ENCODE results near the gene JSRP1.

JSRP1 gene

DNA sequence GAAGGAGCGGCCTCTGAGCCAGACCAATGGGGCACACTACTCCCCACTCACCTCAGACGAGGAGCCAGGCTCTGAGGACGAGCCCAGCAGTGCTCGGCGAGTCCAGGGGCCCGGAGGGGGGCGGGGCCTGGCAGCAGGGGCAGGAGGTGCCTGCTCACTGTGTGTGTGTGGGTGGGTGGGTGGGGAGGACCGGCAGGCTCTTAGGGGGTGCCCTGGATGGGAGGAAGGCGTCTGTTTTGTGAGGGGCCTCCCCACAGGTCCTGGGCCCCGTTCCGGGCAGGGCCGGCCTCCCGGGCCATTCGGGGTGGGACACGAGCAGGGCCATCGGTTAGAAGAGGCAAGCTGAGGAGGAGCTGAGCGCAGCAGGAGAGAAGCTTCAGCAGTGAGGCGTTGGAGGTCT is 32.8 kb downstream of the JSRP1 start:
- TF ChIP-seq ZSCAN30 (tag by site-specific recombination; IDR thresholded peaks at IDR 0.05) (no peak), ZNF274 (IDR thresholded peaks at IDR 0.05; ENCODE audit: low read length) (no peak), ZNF274 (tag by site-specific recombination; IDR thresholded peaks at IDR 0.05; ENCODE audit: borderline replicate concordance) (no peak), ZNF155 (tag by site-specific recombination; IDR thresholded peaks at IDR 0.05) (no peak), SP7 (tag by site-specific recombination; IDR thresholded peaks at IDR 0.05) (no peak), ZFP37 (tag by site-specific recombination; IDR thresholded peaks at IDR 0.05) (no peak), ZNF629 (tag by site-specific recombination; IDR thresholded peaks at IDR 0.05) (no peak), ZBTB8A (tag by site-specific recombination; IDR thresholded peaks at IDR 0.05) (no peak), KLF8 (tag by site-specific recombination; IDR thresholded peaks at IDR 0.05) (no peak), ZNF175 (tag by site-specific recombination; IDR thresholded peaks at IDR 0.05) (no peak), BCL11A (tag by site-specific recombination; IDR thresholded peaks at IDR 0.05; ENCODE audit: low read depth) (no peak)
- TF ChIP-seq, protein P1, sequence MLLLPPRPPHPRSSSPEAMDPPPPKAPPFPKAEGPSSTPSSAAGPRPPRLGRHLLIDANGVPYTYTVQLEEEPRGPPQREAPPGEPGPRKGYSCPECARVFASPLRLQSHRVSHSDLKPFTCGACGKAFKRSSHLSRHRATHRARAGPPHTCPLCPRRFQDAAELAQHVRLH (tag by site-specific recombination; IDR thresholded peaks at IDR 0.05), result no peak
- no peak overlapping the region for H3K4me3 ChIP-seq (ENCODE audit: low read depth, low read length)
- peaks cover 4 to 64% of the 10 kb centered on the region in 2 experiments; a peak in 2 of 3 replicates for H3K36me3 ChIP-seq (ENCODE audit: control insufficient read depth in 2 of 2, insufficient read depth in 1 of 2, low read length in 2 of 2)
- no peaks in the 10 kb centered on the region for H3K9me3 ChIP-seq (ENCODE audit: control insufficient read depth, insufficient read depth, low read depth, low read length)
- no peak overlapping the region for H3K27ac ChIP-seq (ENCODE audit: extremely low read depth, low read depth, low read length)
- H3K4me1 ChIP-seq (ENCODE audit: control insufficient read depth, insufficient read depth, low read length), result no peaks in the 10 kb centered on the region
- ChIA-PET POLR2A (no interaction called here), CTCF (no interaction called here)

DNA sequence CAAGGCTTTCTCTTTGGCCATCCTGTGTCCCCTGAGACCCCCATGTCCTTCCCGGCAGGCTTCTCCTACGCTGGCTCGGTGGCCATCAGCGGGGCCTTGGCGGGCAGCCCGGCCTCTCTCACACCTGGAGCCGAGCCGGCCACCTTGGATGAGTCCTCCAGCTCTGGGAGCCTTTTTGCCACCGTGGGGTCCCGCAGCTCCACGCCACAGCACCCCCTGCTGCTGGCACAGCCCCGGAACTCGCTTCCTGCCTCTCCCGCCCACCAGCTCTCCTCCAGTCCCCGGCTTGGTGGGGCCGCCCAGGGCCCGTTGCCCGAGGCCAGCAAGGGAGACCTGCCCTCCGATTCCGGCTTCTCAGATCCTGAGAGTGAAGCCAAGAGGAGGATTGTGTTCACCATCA is 34.3 kb downstream of the JSRP1 start:
- no peak overlapping the region for H3K4me3 ChIP-seq (ENCODE audit: low read depth, low read length)
- no peaks in the 10 kb centered on the region for H3K9me3 ChIP-seq (ENCODE audit: control insufficient read depth, insufficient read depth, low read depth, low read length)
- CTCF ChIA-PET, result interaction anchor here (0.7 to 2.4 kb wide), 3 partner anchors 43 to 196 kb away, joined by 3 to 13 read pairs (median 5); no protein-coding TSS in a partner anchor
- peaks cover 4 to 67% of the 10 kb centered on the region in 2 experiments; a peak in 2 of 3 replicates for H3K36me3 ChIP-seq (ENCODE audit: control insufficient read depth in 2 of 2, insufficient read depth in 1 of 2, low read length in 2 of 2)
- POLR2A ChIA-PET, result interaction anchor here (0.5 kb wide), 1 partner anchor 548 kb away, joined by 3 read pairs; no protein-coding TSS in a partner anchor
- no peak overlapping the region for H3K27ac ChIP-seq (ENCODE audit: extremely low read depth, low read depth, low read length)
- H3K4me1 ChIP-seq (ENCODE audit: control insufficient read depth, insufficient read depth, low read length), result no peaks in the 10 kb centered on the region
- TF ChIP-seq ZFP69B (tag by site-specific recombination; IDR thresholded peaks at IDR 0.05) (no peak), ZNF239 (tag by site-specific recombination; IDR thresholded peaks at IDR 0.05) (no peak), ZNF621 (tag by site-specific recombination; IDR thresholded peaks at IDR 0.05) (no peak), ZNF510 (tag by site-specific recombination; IDR thresholded peaks at IDR 0.05; ENCODE audit: insufficient replicate concordance) (no peak), ZNF433 (tag by site-specific recombination; IDR thresholded peaks at IDR 0.05; ENCODE audit: low read depth) (no peak), ZNF600 (tag by site-specific recombination; IDR thresholded peaks at IDR 0.05) (no peak), ZNF585B (tag by site-specific recombination; IDR thresholded peaks at IDR 0.05) (no peak), ZNF16 (tag by site-specific recombination; IDR thresholded peaks at IDR 0.05; ENCODE audit: low read depth) (no peak), ZNF2 (tag by site-specific recombination; IDR thresholded peaks at IDR 0.05) (no peak), ZNF423 (tag by site-specific recombination; IDR thresholded peaks at IDR 0.05) (no peak), ZNF174 (tag by site-specific recombination; IDR thresholded peaks at IDR 0.05) (no peak), ZNF391 (tag by site-specific recombination; IDR thresholded peaks at IDR 0.05; ENCODE audit: borderline replicate concordance, low read depth) (no peak), ZNF132 (tag by site-specific recombination; IDR thresholded peaks at IDR 0.05; ENCODE audit: borderline replicate concordance) (no peak), SALL2 (tag by site-specific recombination; IDR thresholded peaks at IDR 0.05; ENCODE audit: borderline replicate concordance) (no peak)
- TF ChIP-seq, protein P2, sequence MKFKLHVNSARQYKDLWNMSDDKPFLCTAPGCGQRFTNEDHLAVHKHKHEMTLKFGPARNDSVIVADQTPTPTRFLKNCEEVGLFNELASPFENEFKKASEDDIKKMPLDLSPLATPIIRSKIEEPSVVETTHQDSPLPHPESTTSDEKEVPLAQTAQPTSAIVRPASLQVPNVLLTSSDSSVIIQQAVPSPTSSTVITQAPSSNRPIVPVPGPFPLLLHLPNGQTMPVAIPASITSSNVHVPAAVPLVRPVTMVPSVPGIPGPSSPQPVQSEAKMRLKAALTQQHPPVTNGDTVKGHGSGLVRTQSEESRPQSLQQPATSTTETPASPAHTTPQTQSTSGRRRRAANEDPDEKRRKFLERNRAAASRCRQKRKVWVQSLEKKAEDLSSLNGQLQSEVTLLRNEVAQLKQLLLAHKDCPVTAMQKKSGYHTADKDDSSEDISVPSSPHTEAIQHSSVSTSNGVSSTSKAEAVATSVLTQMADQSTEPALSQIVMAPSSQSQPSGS (tag by site-specific recombination; IDR thresholded peaks at IDR 0.05; ENCODE audit: low read depth), result no peak
- TF ChIP-seq, protein P3, sequence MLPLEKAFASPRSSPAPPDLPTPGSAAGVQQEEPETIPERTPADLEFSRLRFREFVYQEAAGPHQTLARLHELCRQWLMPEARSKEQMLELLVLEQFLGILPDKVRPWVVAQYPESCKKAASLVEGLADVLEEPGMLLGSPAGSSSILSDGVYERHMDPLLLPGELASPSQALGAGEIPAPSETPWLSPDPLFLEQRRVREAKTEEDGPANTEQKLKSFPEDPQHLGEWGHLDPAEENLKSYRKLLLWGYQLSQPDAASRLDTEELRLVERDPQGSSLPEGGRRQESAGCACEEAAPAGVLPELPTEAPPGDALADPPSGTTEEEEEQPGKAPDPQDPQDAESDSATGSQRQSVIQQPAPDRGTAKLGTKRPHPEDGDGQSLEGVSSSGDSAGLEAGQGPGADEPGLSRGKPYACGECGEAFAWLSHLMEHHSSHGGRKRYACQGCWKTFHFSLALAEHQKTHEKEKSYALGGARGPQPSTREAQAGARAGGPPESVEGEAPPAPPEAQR (tag by site-specific recombination; IDR thresholded peaks at IDR 0.05), result no peak
- TF ChIP-seq, protein P4, sequence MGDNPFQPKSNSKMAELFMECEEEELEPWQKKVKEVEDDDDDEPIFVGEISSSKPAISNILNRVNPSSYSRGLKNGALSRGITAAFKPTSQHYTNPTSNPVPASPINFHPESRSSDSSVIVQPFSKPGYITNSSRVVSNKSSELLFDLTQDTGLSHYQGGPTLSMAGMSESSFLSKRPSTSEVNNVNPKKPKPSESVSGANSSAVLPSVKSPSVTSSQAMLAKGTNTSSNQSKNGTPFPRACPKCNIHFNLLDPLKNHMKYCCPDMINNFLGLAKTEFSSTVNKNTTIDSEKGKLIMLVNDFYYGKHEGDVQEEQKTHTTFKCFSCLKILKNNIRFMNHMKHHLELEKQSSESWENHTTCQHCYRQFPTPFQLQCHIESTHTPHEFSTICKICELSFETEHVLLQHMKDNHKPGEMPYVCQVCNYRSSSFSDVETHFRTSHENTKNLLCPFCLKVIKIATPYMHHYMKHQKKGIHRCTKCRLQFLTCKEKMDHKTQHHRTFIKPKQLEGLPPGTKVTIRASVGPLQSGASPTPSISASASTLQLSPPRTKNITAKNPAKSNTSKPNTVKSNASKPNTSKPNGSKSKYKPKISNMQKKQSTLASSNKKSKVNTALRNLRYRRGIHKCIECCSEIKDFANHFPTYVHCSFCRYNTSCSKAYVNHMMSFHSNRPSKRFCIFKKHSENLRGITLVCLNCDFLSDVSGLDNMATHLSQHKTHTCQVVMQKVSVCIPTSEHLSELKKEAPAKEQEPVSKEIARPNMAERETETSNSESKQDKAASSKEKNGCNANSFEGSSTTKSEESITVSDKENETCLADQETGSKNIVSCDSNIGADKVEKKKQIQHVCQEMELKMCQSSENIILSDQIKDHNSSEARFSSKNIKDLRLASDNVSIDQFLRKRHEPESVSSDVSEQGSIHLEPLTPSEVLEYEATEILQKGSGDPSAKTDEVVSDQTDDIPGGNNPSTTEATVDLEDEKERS (tag by site-specific recombination; IDR thresholded peaks at IDR 0.05), result no peak
- TF ChIP-seq, protein P5, sequence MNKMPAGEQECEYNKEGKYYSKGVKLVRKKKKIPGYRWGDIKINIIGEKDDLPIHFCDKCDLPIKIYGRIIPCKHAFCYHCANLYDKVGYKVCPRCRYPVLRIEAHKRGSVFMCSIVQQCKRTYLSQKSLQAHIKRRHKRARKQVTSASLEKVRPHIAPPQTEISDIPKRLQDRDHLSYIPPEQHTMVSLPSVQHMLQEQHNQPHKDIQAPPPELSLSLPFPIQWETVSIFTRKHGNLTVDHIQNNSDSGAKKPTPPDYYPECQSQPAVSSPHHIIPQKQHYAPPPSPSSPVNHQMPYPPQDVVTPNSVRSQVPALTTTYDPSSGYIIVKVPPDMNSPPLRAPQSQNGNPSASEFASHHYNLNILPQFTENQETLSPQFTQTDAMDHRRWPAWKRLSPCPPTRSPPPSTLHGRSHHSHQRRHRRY (tag by site-specific recombination; IDR thresholded peaks at IDR 0.05), result no peak

Measured in HEK293 (cell line).